Hair follicular keratinocyte (primary cell): ENCODE measurements around the gene SPG21. TPM values are rescaled to one million over a fixed set of nuclear protein-coding genes. Genes with fewer than 3 reads are reported as not detected.

Experiments
- total RNA-seq: library from RNA; depleted of rRNA; stranded (reverse); fragments of >200 nt; gene quantifications from 2 replicates; pipeline ENCODE4 v1.2.3, GENCODE V29; 2015

The SPG21 gene
- total RNA-seq: 70.1 and 74.1 TPM in 2 replicates

GRCh38 chr15:64989416-64990167, at the start of gene SPG21:
Gene SPG21 (minus strand): TSS chr15:64989914. CDS start chr15:64983569, 6,345 bp downstream.

GRCh38 chr15:65028921-65029735, 39.4 kb upstream of the SPG21 start, which contains the start of gene MTFMT:
Gene MTFMT (minus strand): TSS chr15:65029639. CDS start chr15:65029613, 26 bp downstream.

Other genes starting within 250 kb of the SPG21 start
- gene RBPMS2, start 214.3 kb downstream of the SPG21 start, total RNA-seq: not detected in 2 replicates
- 6.5 and 19.4 TPM in 2 replicates for gene PIF1, start 164.3 kb downstream of the SPG21 start, total RNA-seq
- 5.9 and 6.2 TPM in 2 replicates for gene PLEKHO2, start 148.0 kb downstream of the SPG21 start, total RNA-seq
- gene ANKDD1A, start 78.0 kb downstream of the SPG21 start, total RNA-seq: 0.47 and 0.49 TPM in 2 replicates
- gene MTFMT, start 39.7 kb upstream of the SPG21 start, total RNA-seq: 25.4 and 32.6 TPM in 2 replicates
- not detected in 2 replicates for gene SLC51B, start 55.5 kb upstream of the SPG21 start, total RNA-seq
- gene RASL12, start 78.1 kb upstream of the SPG21 start, total RNA-seq: 1.1 TPM in 1 of 2 replicates, not detected in the other
- gene KBTBD13, start 86.8 kb upstream of the SPG21 start, total RNA-seq: not detected in 2 replicates
- gene UBAP1L, start 125.3 kb upstream of the SPG21 start, total RNA-seq: 0.38 and 0.47 TPM in 2 replicates
- gene PDCD7, start 143.9 kb upstream of the SPG21 start, total RNA-seq: 16.2 and 23.4 TPM in 2 replicates
- 19.1 and 19.2 TPM in 2 replicates for gene CLPX, start 195.4 kb upstream of the SPG21 start, total RNA-seq
- not detected in 2 replicates for gene CILP, start 221.6 kb upstream of the SPG21 start, total RNA-seq